HUES6 (cell line): ENCODE measurements around the gene PERCC1.

ENCODE experiments used
- H3K27ac ChIP-seq: 2 replicates; pipeline ENCODE4 v1.7.0; 2013; ENCODE audit warnings: low read depth, mild to moderate bottlenecking, low read length, inconsistent platforms
- H3K27me3 ChIP-seq: 2 replicates; pipeline ENCODE4 v1.6.1; 2013; ENCODE audit warnings: low read length; ENCODE audit not compliant: control insufficient read depth, insufficient read depth
- H3K36me3 ChIP-seq: 2 replicates; pipeline ENCODE4 v1.6.1; 2013; ENCODE audit warnings: low read length; ENCODE audit not compliant: control insufficient read depth, insufficient read depth
- H3K4me1 ChIP-seq: 2 replicates; pipeline ENCODE4 v1.6.1; 2013; ENCODE audit warnings: low read length; ENCODE audit not compliant: control insufficient read depth, insufficient read depth
- H3K4me3 ChIP-seq: 2 replicates; pipeline ENCODE4 v1.5.1; 2013; ENCODE audit warnings: low read depth, low read length
- H3K9ac ChIP-seq: one replicate; pipeline ENCODE4 v1.6.1; 2013; ENCODE audit warnings: mild to moderate bottlenecking, low read length
- H3K9me3 ChIP-seq: 2 replicates; pipeline ENCODE4 v1.6.1; 2013; ENCODE audit warnings: low read depth, low read length; ENCODE audit not compliant: control insufficient read depth, insufficient read depth

The PERCC1 gene

GRCh38 chr16:1444730-1445517, 14.0 kb downstream of the PERCC1 start:
- H3K27me3 ChIP-seq: no peaks in the 10 kb centered on the region
- no peaks in the 10 kb centered on the region for H3K9me3 ChIP-seq
- H3K27ac ChIP-seq: peak overlapping the region; percentile 53; the same call in 1 of the 2 replicates
- no peak overlapping the region for H3K4me3 ChIP-seq
- H3K4me1 ChIP-seq: no peaks in the 10 kb centered on the region
- no peak overlapping the region for H3K9ac ChIP-seq
- peaks cover 39% of the 10 kb centered on the region for H3K36me3 ChIP-seq

DNA sequence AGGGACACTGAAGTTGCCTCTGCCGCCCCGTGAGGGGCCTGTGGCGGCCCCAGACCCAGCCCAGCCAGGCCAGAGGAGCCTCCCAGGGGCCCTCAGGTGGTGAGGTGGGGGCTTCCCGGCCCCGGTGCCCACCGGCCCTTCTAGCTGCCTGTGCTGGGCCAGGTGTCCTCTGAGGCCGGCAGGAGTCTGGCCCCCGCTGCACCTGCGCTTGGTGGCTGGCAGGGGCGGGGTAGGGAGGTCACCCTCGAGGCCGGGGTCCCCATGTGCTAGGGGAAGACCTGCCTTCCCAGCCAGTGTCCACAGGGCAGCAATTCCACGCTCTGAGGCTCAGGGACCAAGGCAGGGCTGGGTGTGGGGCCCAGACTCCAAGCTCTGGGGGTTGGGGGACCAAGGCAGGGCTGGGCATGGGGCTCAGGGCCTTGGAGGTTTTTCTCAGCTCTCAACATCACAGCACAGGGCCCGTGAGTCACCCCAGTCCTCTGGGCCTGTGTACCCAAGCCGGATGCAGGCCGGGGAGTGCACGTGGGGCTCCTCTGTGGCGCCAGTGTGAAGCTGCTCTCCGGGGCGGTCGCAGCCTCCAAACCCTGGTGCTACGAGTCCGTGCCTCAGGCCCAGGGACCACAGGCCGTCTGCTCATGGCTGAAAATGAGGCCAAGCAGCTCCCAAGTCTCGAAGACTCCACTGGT, 14.8 kb downstream of the PERCC1 start:
- H3K9ac ChIP-seq: no peak overlapping the region
- H3K4me1 ChIP-seq: no peaks in the 10 kb centered on the region
- H3K4me3 ChIP-seq: no peak overlapping the region
- no peaks in the 10 kb centered on the region for H3K27me3 ChIP-seq
- H3K36me3 ChIP-seq: peaks cover 45% of the 10 kb centered on the region
- no peaks in the 10 kb centered on the region for H3K9me3 ChIP-seq
- no peak overlapping the region for H3K27ac ChIP-seq

DNA sequence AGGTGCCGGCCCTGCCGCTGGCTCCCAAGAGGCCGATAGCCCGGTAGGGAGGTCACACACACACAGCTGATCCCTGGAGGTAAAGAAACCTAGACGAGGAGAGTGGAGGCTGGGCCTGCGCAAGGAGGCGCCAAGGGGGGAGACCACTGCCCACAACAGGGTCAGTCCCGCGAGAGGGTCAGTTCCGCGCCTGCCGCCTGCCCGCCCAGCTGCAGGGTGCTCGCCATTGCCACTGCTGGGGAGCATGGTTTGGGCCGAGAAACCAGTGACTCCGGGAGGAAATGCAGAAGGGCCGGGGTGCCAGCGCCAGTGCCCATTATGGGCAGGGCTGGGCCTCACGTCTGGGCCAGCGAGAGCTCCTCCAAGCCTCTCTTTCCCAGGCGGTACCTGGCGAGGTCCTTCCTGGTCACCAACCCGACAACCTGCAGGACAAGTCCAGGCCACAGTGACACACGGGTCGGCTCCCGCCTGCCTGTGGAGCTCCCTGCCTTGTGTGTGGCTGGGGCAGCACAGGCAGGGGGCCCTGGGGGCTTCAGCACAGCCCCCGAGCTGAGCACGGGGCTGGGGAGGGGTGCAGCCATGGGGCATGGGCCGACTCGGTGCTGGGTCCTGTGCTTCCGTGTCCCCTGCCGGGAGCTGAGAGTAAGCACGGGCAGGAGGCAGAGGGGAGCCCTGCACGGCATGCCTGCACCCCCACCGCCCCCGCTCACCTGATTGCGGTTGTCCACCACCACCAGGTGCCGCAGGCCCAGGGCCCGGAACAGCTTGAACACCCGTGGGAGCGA, 15.6 kb downstream of the PERCC1 start:
- Histone ChIP-seq H3K9ac (no peak overlapping the region), H3K36me3 (peaks cover 53% of the 10 kb centered on the region), H3K4me1 (no peaks in the 10 kb centered on the region), H3K9me3 (no peaks in the 10 kb centered on the region), H3K4me3 (no peak overlapping the region), H3K27me3 (no peaks in the 10 kb centered on the region), H3K27ac (no peak overlapping the region)

GRCh38 chr16:1447965-1448364, 17.1 kb downstream of the PERCC1 start:
- Histone ChIP-seq H3K36me3 (peaks cover 65% of the 10 kb centered on the region), H3K4me1 (no peaks in the 10 kb centered on the region), H3K9ac (no peak overlapping the region), H3K27ac (no peak overlapping the region), H3K4me3 (no peak overlapping the region), H3K9me3 (no peaks in the 10 kb centered on the region), H3K27me3 (no peaks in the 10 kb centered on the region)

DNA sequence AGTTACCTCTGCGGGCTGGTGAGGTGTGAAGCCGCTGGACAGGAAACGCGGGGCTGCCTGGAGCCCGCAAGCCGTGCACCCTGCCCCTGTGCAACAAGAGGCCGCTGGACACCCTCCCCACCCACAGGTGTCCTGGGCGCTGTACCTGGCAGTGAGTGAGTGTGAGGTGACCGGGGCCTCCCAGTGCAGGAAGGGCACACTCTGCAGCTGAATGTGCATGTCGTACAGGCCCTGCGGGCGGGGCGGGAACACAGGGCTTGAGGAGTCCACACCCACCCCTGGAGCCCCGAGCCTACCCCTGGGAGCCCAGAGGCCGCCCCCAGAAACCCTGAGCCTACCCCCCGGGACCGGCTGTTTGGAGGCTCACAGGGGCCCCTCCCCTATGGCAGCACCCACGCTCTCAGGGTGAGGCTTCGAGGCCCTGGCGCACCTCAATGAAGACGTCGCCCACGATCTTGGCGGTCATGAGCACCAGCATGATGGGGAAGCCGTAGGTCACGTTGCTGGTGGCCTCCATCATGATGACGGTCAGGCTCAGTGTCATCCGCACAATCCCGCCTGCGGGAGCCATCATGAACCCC, 17.7 kb downstream of the PERCC1 start:
- H3K27ac ChIP-seq: no peak overlapping the region
- H3K4me3 ChIP-seq: no peak overlapping the region
- no peak overlapping the region for H3K9ac ChIP-seq
- peaks cover 70% of the 10 kb centered on the region for H3K36me3 ChIP-seq
- no peaks in the 10 kb centered on the region for H3K27me3 ChIP-seq
- no peaks in the 10 kb centered on the region for H3K9me3 ChIP-seq
- H3K4me1 ChIP-seq: no peaks in the 10 kb centered on the region

- Histone ChIP-seq H3K4me3 (no peak overlapping the region), H3K9me3 (no peaks in the 10 kb centered on the region), H3K4me1 (no peaks in the 10 kb centered on the region), H3K9ac (no peak overlapping the region), H3K27ac (no peak overlapping the region), H3K27me3 (no peaks in the 10 kb centered on the region), H3K36me3 (peaks cover 77% of the 10 kb centered on the region)
Observed at GRCh38 chr16:1449201-1449788, 18.4 kb downstream of the PERCC1 start.

DNA sequence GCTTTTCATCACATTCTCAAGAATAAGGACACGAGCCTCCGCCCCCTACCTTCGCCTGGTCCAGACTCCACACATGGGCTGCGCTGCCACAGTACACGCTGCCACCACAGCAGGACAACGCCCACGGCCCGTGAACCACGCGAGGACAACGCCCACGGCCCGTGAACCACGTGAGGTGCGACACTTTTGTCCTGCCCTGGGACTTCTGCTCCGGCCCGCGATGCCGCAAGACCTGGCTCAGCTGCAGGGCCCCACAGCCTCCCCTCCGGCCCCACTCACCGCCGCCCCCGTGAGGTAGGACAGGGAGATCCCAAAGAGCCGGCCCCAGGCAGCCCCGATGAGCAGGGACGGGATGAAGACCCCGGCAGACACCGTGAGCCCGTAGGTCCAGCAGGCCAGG, 19.3 kb downstream of the PERCC1 start:
- no peak overlapping the region for H3K27ac ChIP-seq
- H3K27me3 ChIP-seq: no peaks in the 10 kb centered on the region
- peaks cover 86% of the 10 kb centered on the region for H3K36me3 ChIP-seq

DNA sequence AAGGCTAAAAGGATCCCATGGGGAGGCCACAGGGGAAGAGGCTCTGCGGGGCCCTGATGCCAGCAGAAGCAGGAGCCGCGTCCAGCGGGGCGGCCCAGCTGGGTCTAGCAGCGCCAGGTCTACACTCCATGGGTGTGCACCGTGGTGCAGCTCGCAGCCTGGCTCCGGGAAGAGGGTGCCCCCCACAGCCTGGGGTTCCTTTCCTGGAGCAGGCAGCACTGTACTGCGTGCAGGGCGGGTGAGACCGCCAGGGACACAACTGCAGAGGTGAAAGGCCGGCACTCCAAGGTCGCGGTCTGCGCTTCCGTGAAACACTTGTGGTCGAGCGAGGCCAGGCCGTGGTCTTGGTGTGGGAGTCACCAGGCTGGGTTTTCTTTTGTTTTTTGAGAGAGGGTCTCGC, 20.0 kb downstream of the PERCC1 start:
- no peaks in the 10 kb centered on the region for H3K4me1 ChIP-seq
- H3K9me3 ChIP-seq: no peaks in the 10 kb centered on the region
- H3K27ac ChIP-seq: no peak overlapping the region
- no peak overlapping the region for H3K4me3 ChIP-seq
- H3K27me3 ChIP-seq: no peaks in the 10 kb centered on the region
- no peak overlapping the region for H3K9ac ChIP-seq
- peaks cover 89% of the 10 kb centered on the region for H3K36me3 ChIP-seq

More for the DNA sequence above, 19.3 kb downstream of the PERCC1 start:
- no peak overlapping the region for H3K4me3 ChIP-seq
- no peaks in the 10 kb centered on the region for H3K4me1 ChIP-seq
- H3K9me3 ChIP-seq: no peaks in the 10 kb centered on the region
- no peak overlapping the region for H3K9ac ChIP-seq

DNA sequence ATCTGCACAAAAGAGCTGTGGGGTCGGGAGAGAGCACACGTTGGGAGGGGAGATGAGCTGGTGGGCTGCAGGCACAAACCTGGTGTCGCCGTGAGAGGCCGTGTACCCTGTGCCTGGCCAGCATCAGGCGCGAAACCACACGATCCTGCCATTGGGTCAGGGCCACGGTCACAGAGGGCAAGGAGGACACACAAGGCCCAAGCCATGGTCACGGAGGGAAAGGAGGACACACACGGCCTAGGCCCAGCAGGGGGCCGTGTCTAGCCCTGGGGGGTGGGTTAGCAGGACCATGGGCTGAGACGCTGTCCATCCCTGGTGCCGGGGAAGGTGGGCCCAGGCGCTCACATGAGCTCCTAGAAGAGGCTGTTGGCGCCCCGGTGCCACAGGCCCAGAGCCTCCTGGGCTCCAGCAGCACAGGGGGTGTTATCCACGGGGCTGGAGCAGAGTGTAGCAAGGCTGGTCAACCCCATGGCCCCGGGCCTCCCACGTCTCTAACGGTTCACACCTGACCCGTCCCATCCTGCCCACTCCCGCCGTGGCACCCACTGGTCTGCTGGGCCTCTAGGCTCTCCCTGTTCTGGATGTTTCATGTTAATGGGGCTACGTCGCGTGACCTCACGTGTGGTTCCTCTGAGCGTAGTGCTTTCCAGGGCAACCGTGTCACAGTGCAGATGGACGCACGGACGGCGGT, 21.0 kb downstream of the PERCC1 start:
- Histone ChIP-seq H3K4me1 (no peaks in the 10 kb centered on the region), H3K4me3 (no peak overlapping the region), H3K36me3 (peaks cover 85% of the 10 kb centered on the region), H3K9me3 (no peaks in the 10 kb centered on the region), H3K27ac (no peak overlapping the region), H3K9ac (no peak overlapping the region), H3K27me3 (no peaks in the 10 kb centered on the region)

DNA sequence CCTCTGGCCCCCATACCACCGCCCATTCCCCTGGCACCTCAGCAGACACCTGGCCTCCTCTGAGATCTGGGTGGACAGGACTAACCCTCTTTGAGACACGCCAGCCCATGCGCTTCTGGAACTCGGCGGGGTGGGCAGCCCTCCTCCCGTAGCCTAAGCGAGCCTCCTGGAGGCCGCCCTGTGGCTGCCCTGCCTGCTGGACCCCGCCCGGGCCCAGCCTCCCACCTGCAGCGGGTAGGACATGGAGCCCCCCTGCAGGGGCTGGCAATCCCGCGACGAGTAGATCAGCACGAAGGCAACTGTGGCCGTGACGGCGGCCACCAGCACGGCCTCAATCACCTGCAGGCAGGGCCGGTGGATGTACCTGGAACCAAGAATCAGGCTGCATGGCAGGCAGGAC, 21.7 kb downstream of the PERCC1 start:
- peaks cover 86% of the 10 kb centered on the region for H3K36me3 ChIP-seq

More for the DNA sequence above, 21.7 kb downstream of the PERCC1 start:
- H3K4me1 ChIP-seq: no peaks in the 10 kb centered on the region
- H3K4me3 ChIP-seq: no peak overlapping the region
- H3K9me3 ChIP-seq: no peaks in the 10 kb centered on the region
- H3K27ac ChIP-seq: no peak overlapping the region
- no peaks in the 10 kb centered on the region for H3K27me3 ChIP-seq
- no peak overlapping the region for H3K9ac ChIP-seq
